Stimulated activated CD4-positive, alpha-beta T cell treated with anti-CD3 and anti-CD28 coated beads, Interleukin-1b, Interleukin-23, amount 100 ng/mL, for 48 hours (primary cell): ENCODE data around the gene TXNDC5.
"Not testable (repeated sequence)": the region's sequence is repeated elsewhere in the genome, so short reads cannot be mapped to it uniquely, and the experiment has no call there.

Experiments
- DNase-seq: peaks from one replicate; pipeline ENCODE4 v3.0.0-alpha.2; 2020

Gene TXNDC5

GRCh38 chr6:7894262-7895124 lies 16.1 kb downstream of the TXNDC5 start:
- no peak for DNase-seq

GRCh38 chr6:7893342-7893741 lies 17.2 kb downstream of the TXNDC5 start:
- DNase-seq, result no peak

GRCh38 chr6:7892367-7892766 lies 18.2 kb downstream of the TXNDC5 start:
- DNase-seq, result not testable (repeated sequence)

GRCh38 chr6:7891078-7891872 lies 19.3 kb downstream of the TXNDC5 start:
- DNase-seq, result no peak

GRCh38 chr6:7888587-7889357 lies 21.8 kb downstream of the TXNDC5 start:
- no peak for DNase-seq

- no peak for DNase-seq
These were observed 23.2 kb downstream of the TXNDC5 start for GRCh38 chr6:7887278-7887991.

GRCh38 chr6:7886132-7886531 lies 24.5 kb downstream of the TXNDC5 start:
- DNase-seq, result no peak

- DNase-seq, result no peak
These were observed 27.2 kb downstream of the TXNDC5 start for GRCh38 chr6:7883381-7883780.

- DNase-seq, result no peak
These were observed 27.9 kb downstream of the TXNDC5 start for GRCh38 chr6:7882505-7883257.

GRCh38 chr6:7881765-7882500 lies 28.7 kb downstream of the TXNDC5 start:
- DNase-seq, result no peak

- DNase-seq, result no peak
These were observed 29.9 kb downstream of the TXNDC5 start for GRCh38 chr6:7880718-7881107.

- no peak for DNase-seq
These were observed 30.4 kb downstream of the TXNDC5 start for GRCh38 chr6:7879980-7880717.

- DNase-seq, result no peak
These were observed 31.0 kb downstream of the TXNDC5 start for GRCh38 chr6:7879579-7879978.

GRCh38 chr6:7879043-7879442 lies 31.5 kb downstream of the TXNDC5 start:
- DNase-seq, result no peak

GRCh38 chr6:7878401-7878964 lies 32.1 kb downstream of the TXNDC5 start:
- DNase-seq, result no peak

- no peak for DNase-seq
These were observed 41.7 kb downstream of the TXNDC5 start for GRCh38 chr6:7868926-7869325.

- DNase-seq, result no peak
These were observed 44.1 kb downstream of the TXNDC5 start for GRCh38 chr6:7866526-7866925.

GRCh38 chr6:7865781-7866180 lies 44.8 kb downstream of the TXNDC5 start:
- DNase-seq, result no peak

- no peak for DNase-seq
These were observed 51.0 kb downstream of the TXNDC5 start for GRCh38 chr6:7859591-7859990.

GRCh38 chr6:7851780-7852179 lies 58.8 kb downstream of the TXNDC5 start:
- no peak for DNase-seq
